ENCODE results near the gene CFAP100.

Gene CFAP100

GRCh38 chr3:126376444-126376843, 18.3 kb upstream of the CFAP100 start:
- no peak for DNase-seq (ENCODE audit: low read depth)
- H3K4me3 ChIP-seq (ENCODE audit: control insufficient read depth, low read depth, low read length) = no peak overlapping the region
- TF ChIP-seq CTCF (IDR thresholded peaks at IDR 0.05; ENCODE audit: control insufficient read depth, insufficient read depth, low read depth, low read length, missing control alignments) = no peak

GRCh38 chr3:126377211-126377610, 17.5 kb upstream of the CFAP100 start:
- no peak for TF ChIP-seq CTCF (IDR thresholded peaks at IDR 0.05; ENCODE audit: control insufficient read depth, insufficient read depth, low read depth, low read length, missing control alignments)
- no peak for DNase-seq (ENCODE audit: low read depth)
- no peak overlapping the region for H3K4me3 ChIP-seq (ENCODE audit: control insufficient read depth, low read depth, low read length)

GRCh38 chr3:126378341-126378751, 16.4 kb upstream of the CFAP100 start:
- TF ChIP-seq CTCF (IDR thresholded peaks at IDR 0.05; ENCODE audit: control insufficient read depth, insufficient read depth, low read depth, low read length, missing control alignments) = no peak
- DNase-seq (ENCODE audit: low read depth) = no peak
- H3K4me3 ChIP-seq (ENCODE audit: control insufficient read depth, low read depth, low read length) = no peak overlapping the region

GRCh38 chr3:126380011-126380768, 14.5 kb upstream of the CFAP100 start:
- H3K4me3 ChIP-seq (ENCODE audit: control insufficient read depth, low read depth, low read length) = no peak overlapping the region
- TF ChIP-seq CTCF (IDR thresholded peaks at IDR 0.05; ENCODE audit: control insufficient read depth, insufficient read depth, low read depth, low read length, missing control alignments) = no peak
- DNase-seq (ENCODE audit: low read depth) = no peak

- DNase-seq (ENCODE audit: low read depth) = no peak
- TF ChIP-seq CTCF (IDR thresholded peaks at IDR 0.05; ENCODE audit: control insufficient read depth, insufficient read depth, low read depth, low read length, missing control alignments) = no peak
Measured at GRCh38 chr3:126381966-126382365, 12.7 kb upstream of the CFAP100 start.

GRCh38 chr3:126389112-126389793, 5.5 kb upstream of the CFAP100 start:
- peak overlapping the region; percentile 47 for H3K4me3 ChIP-seq (ENCODE audit: control insufficient read depth, low read depth, low read length)
- TF ChIP-seq CTCF (IDR thresholded peaks at IDR 0.05; ENCODE audit: control insufficient read depth, insufficient read depth, low read depth, low read length, missing control alignments) = peak; percentile 77
- peak; percentile 41 for DNase-seq (ENCODE audit: low read depth)

More at GRCh38 chr3:126381966-126382365, 12.7 kb upstream of the CFAP100 start:
- H3K4me3 ChIP-seq (ENCODE audit: control insufficient read depth, low read depth, low read length) = no peak overlapping the region

All from AG09309 (cell line).